Heart left ventricle (tissue), 16 donors: ENCODE measurements around the gene AIMP1. TPM values are rescaled to one million over a fixed set of nuclear protein-coding genes. Genes with fewer than 3 reads are reported as not detected.

Experiments
- ATAC-seq, 4 donors: fragments of 200-7000 bp; cut with Tn5 transposase; one replicate each; pipeline ENCODE4 v1.9.1; 2020 to 2022; ENCODE audit warnings: moderate library complexity in 4 of 4, mild to moderate bottlenecking in 3 of 4, moderate number of reproducible peaks in 1 of 4
- DNase-seq, 5 donors: peaks; one replicate each; pipeline ENCODE4 v3.0.0-alpha.2; 2020
- H3K27ac ChIP-seq, 12 donors: fragments of 200-600 bp; sonication (generic) in 4 of 12; one replicate each; pipeline versions ENCODE4 v1.5.0 to v1.8.0; 2016 to 2022; ENCODE audit warnings: mild to moderate bottlenecking in 2 of 12
- H3K27me3 ChIP-seq, 9 donors: fragments of 200-600 bp; sonication (generic) in 2 of 9; one replicate each; pipeline versions ENCODE4 v1.5.1 to v1.8.0; 2016 to 2022; ENCODE audit warnings: mild to moderate bottlenecking in 3 of 9
- H3K36me3 ChIP-seq, 9 donors: fragments of 200-600 bp; sonication (generic) in 2 of 9; one replicate each; pipeline versions ENCODE4 v1.5.0 to v1.8.0; 2018 to 2022; ENCODE audit warnings: mild to moderate bottlenecking in 2 of 9
- H3K4me1 ChIP-seq, 12 donors: fragments of 200-600 bp; sonication (generic) in 4 of 12; one replicate each; pipeline versions ENCODE4 v1.5.0 to v1.8.0; 2016 to 2022; ENCODE audit warnings: mild to moderate bottlenecking in 3 of 12
- H3K4me3 ChIP-seq, 12 donors: fragments of 200-600 bp; sonication (generic) in 4 of 12; one replicate each; pipeline versions ENCODE4 v1.5.0 to v1.8.0; 2017 to 2022; ENCODE audit warnings: mild to moderate bottlenecking in 9 of 12, moderate library complexity in 4 of 12
- H3K9me3 ChIP-seq, 12 donors: fragments of 200-600 bp; sonication (generic) in 4 of 12; one replicate each; pipeline versions ENCODE4 v1.5.0 to v1.8.0; 2016 to 2022; ENCODE audit warnings: mild to moderate bottlenecking in 1 of 12
- POLR2A ChIP-seq, 2 donors: fragments of 450-650 bp; IDR thresholded peaks; one replicate each; pipeline ENCODE4 v1.6.1; 2017; ENCODE audit warnings: antibody characterized with exemption in 2 of 2, mild to moderate bottlenecking in 2 of 2, moderate library complexity in 2 of 2
- WGBS, 4 donors: extraction: QIAGEN DNeasy Blood & Tissue Kit in 2 of 4; methylation state at CpG; one replicate each; pipeline versions ENCODE4 v1.1.5 to v1.1.7; 2013 to 2018; 5-methylcytosine and 5-hydroxymethylcytosine counted together
- intact Hi-C, 10 donors: fragments of 100-400 bp; cut with DNase I; formaldehyde crosslinking; loops; one replicate each; pipeline versions ENCODE4 v1.11.1 to v1.14.2; 2022
- long read RNA-seq, 3 donors: library from polyadenylated mRNA; unstranded; transcript quantifications; one replicate each; pipeline ENCODE4 v2.0.0, GENCODE V29; 2020 to 2021
- polyA plus RNA-seq, 2 donors: library from polyadenylated mRNA; stranded (reverse); fragments of 200-250 nt; gene quantifications; one replicate each; pipeline ENCODE4 v1.2.3, GENCODE V29; 2013
- total RNA-seq, 9 donors: library from RNA; depleted of rRNA in 2 of 9; stranded (reverse); fragments of >200 nt in 2 of 9; fragmentation: NEBNext Ultra II Directional in 3 of 9; extraction: Animal tissue kit (Norgen Biotek cat#: 25700) in 3 of 9; gene quantifications; one replicate each; pipeline versions ENCODE4 v1.1.0 to v1.2.4, GENCODE V29; 2016 to 2023
- TF ChIP-seq, protein P1 (sequence below), 12 donors: fragments of 200-600 bp; sonication (generic) in 4 of 12; IDR thresholded peaks; one replicate each; pipeline versions ENCODE4 v1.5.0 to v1.8.0; 2018 to 2022; ENCODE audit warnings: antibody characterized with exemption in 12 of 12, mild to moderate bottlenecking in 5 of 12
- donor health status: ischemic (EF 13 %, LVEDD 7.1; RV severe dilation, severe dysfunction).
- donor health status: healthy with polysubstance abuse.
- donor health status: DM: no; HTN: yes; CAD: no.
- donor health status: DM: no; HTN: no; CAD: no.
- donor health status: ischemic (EF 25% LVEDD 6.9; RV normal size, moderate dysfunction).
- donor health status: ischemic (EF 25% LVEDD 5.7; RV mildly dilated, moderate dysfunction).
- donor health status: healthy.
- donor health status: DM: yes; HTN: yes; CAD: no.
- donor health status: ischemic (EF 35%, LVEDD 5.7; RV mildly dilated, moderate dysfunction).
- donor health status: nonischemic (EF 11% LVEDD 7.7; RV severe dilation, severe dysfunction).
- donor health status: DM: yes; HTN: yes; CAD: no.
- donor health status: PGD.
- donor health status: ischemic (EF 29% LVEDD 5.4; RV normal size, mild dysfunction).
- donor health status: nonischemic (EF 23%, LVEDD 6.1; RV moderate dilation, normal function).

AIMP1 gene
- total RNA-seq (10 to 100 TPM; 15.6 to 37.7 (median 35.6) TPM), polyA plus RNA-seq (10 to 100 TPM; 22.5 to 28.3 TPM)
- long read RNA-seq, donor 1, transcript AIMP1-202 (7 exons, 2,586 nt), result major isoform, 33 of 42 reads
- long read RNA-seq, donor 1, partial matches to known transcripts, result 5 of 42 reads
- long read RNA-seq, donor 1, other reads (novel, unspliced or antisense), result 3 of 42 reads
- long read RNA-seq, donor 2, transcript AIMP1-202 (7 exons, 2,586 nt), result major isoform, 26 of 40 reads
- long read RNA-seq, donor 2, partial matches to known transcripts, result 6 of 40 reads
- long read RNA-seq, donor 2, other reads (novel, unspliced or antisense), result 8 of 40 reads
- long read RNA-seq, donor 3, transcript AIMP1-202 (7 exons, 2,586 nt), result major isoform, 12 of 19 reads
- long read RNA-seq, donor 3, partial matches to known transcripts, result 4 of 19 reads
- long read RNA-seq, donor 3, other reads (novel, unspliced or antisense), result 3 of 19 reads

DNA sequence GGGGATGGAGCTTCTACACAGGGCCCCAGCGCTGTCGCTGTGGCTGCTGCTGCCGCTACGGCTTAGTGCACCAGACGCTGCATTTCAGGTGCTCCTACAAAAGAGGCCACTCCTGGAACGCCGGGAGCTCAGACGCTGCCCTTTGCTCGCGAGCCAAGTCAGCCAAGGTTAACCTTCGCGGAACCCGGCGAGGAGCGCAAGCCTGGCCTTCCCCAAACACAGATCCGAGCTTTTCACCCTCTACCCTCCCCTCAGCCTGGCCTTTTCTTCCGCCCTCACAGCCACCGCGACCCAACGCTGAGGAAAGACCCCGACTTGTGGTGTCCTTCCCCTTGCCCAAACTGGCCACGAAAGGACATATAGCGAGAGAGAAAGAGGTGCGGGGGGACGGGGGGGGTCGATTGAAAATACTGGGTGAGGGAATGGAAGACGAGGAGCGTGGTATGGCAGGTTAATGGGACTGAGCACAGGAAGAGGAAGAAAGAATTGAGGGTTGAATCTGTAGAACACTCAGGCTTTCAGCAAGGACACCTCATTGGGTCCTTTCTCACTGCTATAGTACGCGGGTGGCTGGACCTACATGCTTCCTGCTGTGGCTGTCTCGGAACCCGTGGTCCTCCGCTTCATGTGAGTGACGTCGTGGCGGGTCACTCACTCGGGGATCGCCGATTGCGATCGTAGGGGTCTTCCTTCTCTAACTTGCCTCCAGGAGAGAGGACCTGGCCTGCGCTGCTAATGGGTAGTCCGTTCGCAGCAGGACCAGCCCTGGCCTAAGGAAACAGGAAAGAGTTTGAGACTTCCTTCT is at the start of gene AIMP1, which contains the start of gene TBCK:
Gene AIMP1 (plus strand): TSS at position 583 of the 805 bp plus-strand sequence. CDS start 8,460 bp downstream, outside the sequence.
Gene TBCK (minus strand): TSS at position 242 of the 805 bp plus-strand sequence. CDS start 7,249 bp downstream, outside the sequence.
- intact Hi-C loops, result no loop called here
- peak; percentile 98 to 99 (median 99) for ATAC-seq
- no peaks in the 10 kb centered on the region for H3K27me3 ChIP-seq
- peak; percentile 89 to 92 (median 90) for DNase-seq
- peak within 1 kb of the TSS; percentile 85 to 98 (median 94) for H3K27ac ChIP-seq
- 0% methylated on average over 37 to 44 of the region's 44 CpGs for WGBS, 4 donors
- peak in 1 of 2 donors; percentile 54 for TF ChIP-seq POLR2A (IDR thresholded peaks at IDR 0.05)
- TF ChIP-seq, protein P1, sequence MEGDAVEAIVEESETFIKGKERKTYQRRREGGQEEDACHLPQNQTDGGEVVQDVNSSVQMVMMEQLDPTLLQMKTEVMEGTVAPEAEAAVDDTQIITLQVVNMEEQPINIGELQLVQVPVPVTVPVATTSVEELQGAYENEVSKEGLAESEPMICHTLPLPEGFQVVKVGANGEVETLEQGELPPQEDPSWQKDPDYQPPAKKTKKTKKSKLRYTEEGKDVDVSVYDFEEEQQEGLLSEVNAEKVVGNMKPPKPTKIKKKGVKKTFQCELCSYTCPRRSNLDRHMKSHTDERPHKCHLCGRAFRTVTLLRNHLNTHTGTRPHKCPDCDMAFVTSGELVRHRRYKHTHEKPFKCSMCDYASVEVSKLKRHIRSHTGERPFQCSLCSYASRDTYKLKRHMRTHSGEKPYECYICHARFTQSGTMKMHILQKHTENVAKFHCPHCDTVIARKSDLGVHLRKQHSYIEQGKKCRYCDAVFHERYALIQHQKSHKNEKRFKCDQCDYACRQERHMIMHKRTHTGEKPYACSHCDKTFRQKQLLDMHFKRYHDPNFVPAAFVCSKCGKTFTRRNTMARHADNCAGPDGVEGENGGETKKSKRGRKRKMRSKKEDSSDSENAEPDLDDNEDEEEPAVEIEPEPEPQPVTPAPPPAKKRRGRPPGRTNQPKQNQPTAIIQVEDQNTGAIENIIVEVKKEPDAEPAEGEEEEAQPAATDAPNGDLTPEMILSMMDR (IDR thresholded peaks at IDR 0.05), result no peak
- peaks cover 0 to 5% (median 0%) of the 10 kb centered on the region in 9 donors for H3K36me3 ChIP-seq
- H3K4me3 ChIP-seq, result peak within 1 kb of the TSS; percentile 46 to 95 (median 84)
- H3K4me1 ChIP-seq, result peaks cover 0 to 48% (median 29%) of the 10 kb centered on the region in 12 donors
- H3K9me3 ChIP-seq, result no peaks in the 10 kb centered on the region

DNA sequence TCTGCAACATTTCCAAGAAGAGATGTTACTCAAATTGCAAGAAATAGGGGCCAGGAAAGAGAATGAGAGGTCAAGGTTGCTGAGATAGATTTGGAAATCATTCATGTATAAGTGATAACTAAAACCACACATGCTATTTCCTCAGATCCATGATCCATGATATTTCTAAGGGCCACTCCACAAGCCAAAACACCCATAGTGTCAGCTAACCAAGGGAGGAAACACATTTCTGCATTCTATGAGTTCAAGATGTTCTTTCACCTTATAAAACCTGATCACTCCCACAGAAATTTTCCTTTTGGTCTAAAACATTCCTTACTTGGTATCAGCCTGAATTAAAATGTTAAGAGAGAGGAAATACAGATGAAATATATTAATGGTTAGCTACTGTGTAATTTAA is 47.6 kb upstream of the AIMP1 start:
- DNase-seq (no peak), ATAC-seq (no peak)
- Histone ChIP-seq H3K4me3 (no peak overlapping the region), H3K27me3 (no peaks in the 10 kb centered on the region), H3K9me3 (no peaks in the 10 kb centered on the region), H3K36me3 (no peaks in the 10 kb centered on the region), H3K27ac (no peak overlapping the region), H3K4me1 (peaks cover 0 to 8% (median 0%) of the 10 kb centered on the region in 12 donors)
- intact Hi-C loops, result loop anchor here in 5 of 10 donors (5.0 to 10.0 kb wide), 2 partner anchors 234 to 236 kb away; no protein-coding TSS in a partner anchor
- no peak for TF ChIP-seq POLR2A (IDR thresholded peaks at IDR 0.05)
- TF ChIP-seq, protein P1 (IDR thresholded peaks at IDR 0.05), result no peak

DNA sequence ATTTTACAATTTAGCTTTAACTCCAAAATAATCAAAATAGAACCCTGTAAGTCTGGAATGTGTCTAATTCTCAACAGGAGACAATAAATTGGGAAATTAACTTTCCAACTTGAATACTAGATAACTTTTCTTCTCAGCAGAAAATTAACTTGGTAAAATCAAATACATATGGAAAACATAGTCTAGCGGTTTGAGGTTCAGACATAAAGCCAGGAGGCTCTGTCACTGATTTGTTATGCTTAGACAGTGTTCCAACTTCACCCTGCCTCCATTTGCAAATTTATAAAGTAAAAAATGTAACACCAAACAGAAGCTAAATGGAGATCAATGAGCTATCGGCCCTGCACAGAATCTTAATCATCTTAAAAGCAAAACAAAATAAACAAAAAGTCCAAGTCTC is 46.6 kb upstream of the AIMP1 start:
- Histone ChIP-seq H3K36me3 (peaks cover 0 to 3% (median 0%) of the 10 kb centered on the region in 9 donors), H3K9me3 (no peaks in the 10 kb centered on the region), H3K27me3 (no peaks in the 10 kb centered on the region), H3K4me1 (peaks cover 0 to 8% (median 0%) of the 10 kb centered on the region in 12 donors), H3K4me3 (no peak overlapping the region), H3K27ac (no peak overlapping the region)
- 87 to 96% (median 94%) methylated on average over 2 of the region's 2 CpGs for WGBS, 4 donors
- no peak for TF ChIP-seq POLR2A (IDR thresholded peaks at IDR 0.05)
- TF ChIP-seq, protein P1 (IDR thresholded peaks at IDR 0.05), result no peak
- ATAC-seq, result no peak
- intact Hi-C loops, result loop anchor here in 5 of 10 donors (5.0 to 10.0 kb wide), 2 partner anchors 233 to 235 kb away; no protein-coding TSS in a partner anchor
- no peak for DNase-seq
